NCI-H1105 (cell line): ENCODE measurements around the gene DDA1.
A peak's percentile ranks its signal among the peaks of the same experiment; 100 is the strongest.
"Not testable (repeated sequence)": the region's sequence is repeated elsewhere in the genome, so short reads cannot be mapped to it uniquely, and the experiment has no call there.

ENCODE experiments used
- DNase-seq: peaks from one replicate; lab custom pipeline; 2025; lab: John Stamatoyannopoulos, UW

The DDA1 gene

DNA sequence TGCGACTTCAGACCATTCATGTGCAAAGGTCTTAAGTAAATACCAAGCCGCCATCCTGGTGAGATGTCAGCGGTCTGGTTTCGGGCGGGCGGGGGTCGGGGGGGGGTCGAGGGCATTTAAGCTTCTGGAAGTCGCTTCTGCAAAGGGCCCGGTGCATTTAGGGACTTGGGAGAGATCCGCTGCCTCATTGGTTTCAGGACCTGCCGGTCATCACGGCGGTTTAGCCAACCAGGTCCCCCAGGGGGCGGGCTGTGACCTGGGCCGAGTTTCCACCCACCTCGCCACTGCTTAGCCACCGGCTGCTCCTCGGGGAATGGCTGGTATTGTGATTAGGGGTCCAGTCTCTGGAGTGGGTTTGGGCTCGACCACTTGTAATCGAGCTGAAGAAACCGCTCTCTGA lies 19.9 kb upstream of the DDA1 start:
- no peak for DNase-seq

GRCh38 chr19:17292301-17293074 lies 16.9 kb upstream of the DDA1 start:
- no peak for DNase-seq

GRCh38 chr19:17293605-17294004 lies 15.8 kb upstream of the DDA1 start:
- no peak for DNase-seq

DNA sequence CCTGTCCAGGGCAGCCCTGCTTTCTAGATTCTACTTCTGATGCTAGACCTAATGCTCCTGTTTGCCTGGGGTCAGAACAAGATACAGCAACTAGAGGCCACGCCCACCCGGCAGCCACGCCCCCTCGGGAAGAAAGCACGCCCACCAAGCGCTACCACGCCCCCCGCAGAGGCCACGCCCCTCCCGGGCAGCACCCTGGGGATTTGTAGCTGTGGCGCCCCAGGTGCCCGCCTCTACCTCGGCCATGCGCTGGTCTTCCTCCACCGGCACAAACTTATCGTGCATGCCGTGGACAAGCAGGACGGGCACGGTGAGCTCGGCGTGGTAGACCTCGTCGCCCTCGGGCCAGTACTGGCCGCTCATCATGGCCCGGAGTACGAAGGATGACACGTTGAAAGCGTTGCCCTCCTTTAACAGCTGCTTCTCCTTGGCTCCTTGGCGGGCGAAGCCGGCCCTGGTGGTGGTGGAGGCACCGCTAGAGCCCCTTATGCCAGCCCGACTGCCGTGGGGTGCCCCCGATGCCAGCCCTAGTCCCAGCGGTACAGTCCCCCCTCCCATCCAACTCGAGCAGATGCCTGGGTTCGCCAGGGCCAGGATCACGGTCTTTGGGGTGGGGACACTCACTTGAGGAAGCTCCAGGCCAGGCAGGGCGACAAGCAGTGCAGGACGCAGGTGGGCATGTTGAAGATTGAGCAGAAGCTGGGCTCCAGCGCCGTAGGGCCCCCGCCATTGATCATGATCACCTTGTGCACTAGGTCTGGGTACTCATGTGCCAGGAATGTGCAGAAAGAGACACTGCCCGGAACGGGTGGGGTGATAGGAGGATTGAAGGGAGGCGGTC lies 15.1 kb upstream of the DDA1 start:
- no peak for DNase-seq

DNA sequence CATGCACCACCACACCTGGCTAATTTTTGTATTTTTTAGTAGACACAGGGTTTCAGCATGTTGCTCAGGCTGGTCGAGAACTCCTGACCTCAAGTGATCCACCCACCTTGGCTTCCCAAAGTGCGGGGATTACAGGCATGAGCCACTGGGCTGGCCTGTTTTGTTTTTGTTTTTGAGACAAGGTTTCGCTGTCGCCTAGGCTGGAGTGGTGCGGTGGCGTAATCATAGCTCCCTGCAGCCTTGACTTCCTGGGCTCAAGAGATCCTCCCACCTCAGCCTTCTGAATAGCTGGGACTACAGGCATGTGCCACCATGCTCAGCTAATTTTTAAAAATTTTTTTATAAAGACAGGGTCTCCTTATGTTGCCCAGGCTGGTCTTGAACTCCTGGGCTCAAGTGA lies 13.8 kb upstream of the DDA1 start:
- DNase-seq: not testable (repeated sequence)

- DNase-seq: no peak
These were observed 13.1 kb upstream of the DDA1 start for GRCh38 chr19:17296273-17296672.

DNA sequence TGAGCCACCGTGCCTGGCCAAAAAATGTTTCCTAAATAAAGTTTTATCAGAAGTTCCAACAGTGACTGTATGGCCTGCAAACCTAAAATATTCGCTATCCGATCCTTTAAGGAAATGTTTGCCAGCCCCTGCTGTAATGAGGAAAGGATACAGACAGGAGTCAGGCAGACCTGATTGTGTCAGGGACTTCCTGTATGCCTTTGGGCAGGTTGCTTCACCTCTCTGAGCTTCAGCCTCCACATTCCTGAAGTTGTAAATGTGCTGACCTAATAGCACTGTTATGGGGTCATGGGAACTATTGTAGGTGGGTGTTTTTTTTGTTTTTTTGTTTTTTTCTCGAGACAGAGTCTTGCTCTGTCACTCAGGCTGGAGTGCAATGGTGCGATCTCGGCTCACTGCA lies 12.4 kb upstream of the DDA1 start:
- DNase-seq: no peak

GRCh38 chr19:17300992-17301619 lies 8.3 kb upstream of the DDA1 start:
- no peak for DNase-seq

DNA sequence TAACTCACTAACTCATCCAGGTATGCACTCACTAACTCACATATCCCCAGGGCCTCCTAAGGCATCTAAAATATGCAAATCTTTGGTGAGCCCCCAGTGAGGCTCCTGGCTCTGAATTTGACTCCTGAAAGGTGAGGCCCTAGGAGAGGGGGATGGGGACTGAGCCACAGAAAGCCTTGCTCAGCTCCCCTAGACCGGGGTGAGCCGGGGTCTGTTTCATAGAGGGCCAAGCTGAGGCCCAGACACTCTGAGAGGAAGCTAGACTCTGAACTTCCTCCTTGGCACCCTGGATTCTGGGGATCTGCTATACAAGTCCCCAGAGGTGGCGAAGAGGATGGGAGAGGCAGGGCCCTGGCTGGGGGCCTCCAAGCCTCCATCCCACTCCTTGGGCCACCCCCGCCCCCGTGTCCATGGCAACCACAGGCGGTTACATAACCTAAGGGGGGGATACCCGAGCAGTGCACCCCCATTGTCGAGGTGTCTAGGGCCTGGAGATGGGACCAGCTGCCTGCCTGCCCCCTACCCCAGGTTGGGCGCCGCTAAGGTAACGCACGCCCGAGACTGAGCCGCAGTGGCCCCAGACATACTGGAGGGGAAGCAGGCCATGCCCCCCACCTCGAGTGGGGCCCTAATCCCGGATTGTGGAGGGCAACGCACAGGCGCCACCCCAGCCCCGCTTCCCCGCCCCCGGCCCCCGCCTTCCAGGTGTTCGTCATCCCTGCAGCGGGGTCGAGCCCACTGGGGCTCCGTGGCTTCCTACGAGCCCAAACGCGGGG lies 6.8 kb upstream of the DDA1 start:
- DNase-seq: no peak

- peak; percentile 95 for DNase-seq
These were observed 6.0 kb upstream of the DDA1 start, which contains the start of gene ABHD8 for GRCh38 chr19:17303167-17303939. Gene ABHD8, minus strand, starts transcription at chr19:17303425. Its CDS starts 1,809 bp downstream, at chr19:17301616.

DNA sequence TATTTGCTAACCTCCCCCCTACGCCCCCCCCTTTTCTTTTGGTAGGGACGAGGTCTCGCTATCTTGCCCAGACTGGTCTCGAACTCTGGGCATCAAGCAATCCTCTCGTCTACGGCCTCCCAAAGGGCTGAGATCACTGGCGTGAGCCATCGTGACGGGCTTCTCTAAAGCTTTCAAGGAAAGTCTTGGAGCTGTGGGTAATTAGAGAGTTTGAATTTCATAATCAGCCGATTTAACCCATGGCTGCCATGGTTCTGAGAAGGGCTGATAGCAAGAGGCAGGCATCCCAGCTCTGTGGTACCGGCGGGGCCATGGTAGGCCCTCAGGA lies 5.5 kb upstream of the DDA1 start:
- no peak for DNase-seq

DNA sequence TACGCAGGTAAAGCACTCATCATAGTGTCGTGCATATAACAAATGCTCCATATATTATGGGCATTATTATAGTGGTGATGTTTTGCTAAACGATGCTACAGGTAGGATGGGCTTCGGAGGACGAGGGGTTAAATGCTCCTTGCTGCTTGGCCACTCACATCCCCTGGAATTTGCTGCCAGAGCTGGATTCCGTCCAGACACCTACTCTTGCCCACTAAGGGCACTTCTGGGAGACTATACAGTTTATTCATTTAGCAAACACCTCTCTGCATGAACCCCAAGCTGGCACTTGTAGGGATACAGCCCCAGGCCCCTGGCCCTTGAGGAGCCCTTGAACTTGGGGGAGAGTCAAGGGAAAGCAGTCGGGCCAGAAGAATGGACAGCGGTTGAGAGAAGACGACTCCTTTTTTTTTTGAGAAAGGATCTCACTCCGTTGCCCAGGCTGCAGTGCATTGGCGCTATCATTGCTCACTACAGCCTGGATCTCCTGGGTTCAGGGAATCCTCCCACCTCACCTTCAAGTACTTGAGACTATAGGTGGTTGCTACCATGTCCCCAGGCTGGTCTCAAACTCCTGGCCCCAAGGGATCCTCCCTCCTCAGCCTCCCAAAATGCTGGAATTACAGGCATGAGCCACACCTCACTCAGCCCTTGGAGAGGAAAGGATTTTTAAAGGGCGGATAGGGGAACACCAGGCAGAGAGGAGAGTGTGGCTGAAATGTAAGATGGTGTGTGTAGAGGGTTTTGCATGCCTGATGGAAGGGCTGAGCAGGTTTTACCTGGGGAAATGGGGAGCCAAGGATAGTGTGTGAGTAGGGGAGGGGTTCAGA lies 4.8 kb upstream of the DDA1 start:
- DNase-seq: no peak

DNA sequence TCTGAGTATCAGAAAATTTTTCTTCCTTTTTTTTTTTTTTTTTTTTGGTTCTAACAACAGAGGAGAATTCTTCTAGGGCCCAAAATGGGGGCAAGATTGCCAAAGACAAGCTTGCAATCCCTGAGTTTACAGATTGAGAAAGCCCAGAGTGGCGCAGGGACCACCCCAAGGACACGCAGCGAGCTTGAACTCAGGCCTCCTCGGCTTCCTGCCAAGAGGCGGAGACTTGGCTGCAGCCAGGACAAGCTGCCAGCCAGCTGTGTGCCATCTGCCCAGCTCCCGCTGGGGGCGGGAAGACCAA lies 4.2 kb upstream of the DDA1 start:
- DNase-seq: no peak

DNA sequence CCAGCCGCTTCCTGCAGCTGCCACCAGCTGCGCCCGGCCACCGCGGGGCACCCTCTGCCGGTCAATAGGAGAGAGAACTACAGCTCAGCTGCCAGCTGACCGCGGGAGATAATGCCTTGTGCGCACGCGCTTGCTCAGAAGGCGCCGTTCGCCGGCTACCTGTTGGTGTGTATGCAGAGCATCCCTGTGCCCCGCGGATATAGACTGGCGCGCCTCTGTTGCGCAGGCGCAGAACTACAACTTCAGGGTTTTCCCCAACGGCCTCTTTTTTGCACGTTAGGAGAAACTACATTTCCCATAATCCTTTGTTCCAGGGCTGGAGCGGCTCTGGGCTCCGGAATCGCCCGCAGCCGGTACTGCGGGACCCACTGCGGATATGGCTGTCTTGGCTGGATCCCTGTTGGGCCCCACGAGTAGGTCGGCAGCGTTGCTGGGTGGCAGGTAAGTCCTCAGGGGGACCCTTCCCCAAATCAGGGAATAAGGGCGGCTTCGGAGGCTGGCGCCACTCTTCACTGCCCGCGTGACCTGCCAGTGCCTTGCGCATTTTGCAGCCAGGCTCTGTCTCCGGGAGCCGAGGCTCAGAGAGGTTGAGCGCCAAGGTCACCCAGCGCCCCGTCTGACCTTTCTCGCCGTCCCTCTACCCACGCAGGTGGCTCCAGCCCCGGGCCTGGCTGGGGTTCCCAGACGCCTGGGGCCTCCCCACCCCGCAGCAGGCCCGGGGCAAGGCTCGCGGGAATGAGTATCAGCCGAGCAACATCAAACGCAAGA lies 3.7 kb upstream of the DDA1 start, which contains the start of gene MRPL34:
Gene MRPL34 (plus strand): TSS at position 356 of the 768 bp plus-strand sequence. CDS start 21 bp downstream, at position 377.
- peak; percentile 98 for DNase-seq

DNA sequence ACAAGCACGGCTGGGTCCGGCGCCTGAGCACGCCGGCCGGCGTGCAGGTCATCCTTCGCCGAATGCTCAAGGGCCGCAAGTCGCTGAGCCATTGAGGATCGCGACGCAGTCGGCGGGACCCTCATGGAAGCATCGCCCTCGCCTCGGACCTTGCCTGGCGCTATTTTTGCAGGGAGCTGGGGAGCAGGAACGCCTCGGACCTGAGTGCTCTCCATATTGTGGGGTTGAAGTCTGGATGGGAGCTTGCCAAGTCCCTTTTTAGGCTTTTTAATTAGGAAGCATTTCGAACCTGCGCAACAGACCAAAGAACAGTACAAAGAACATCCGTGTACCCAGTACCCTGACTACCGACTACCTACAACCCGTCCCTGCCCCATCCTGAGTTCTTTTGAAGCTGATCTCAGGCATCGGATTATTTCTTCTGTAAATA lies 3.1 kb upstream of the DDA1 start:
- DNase-seq: no peak

GRCh38 chr19:17307876-17308377 lies 1.4 kb upstream of the DDA1 start:
- no peak for DNase-seq

- no peak for DNase-seq
These were observed 650 bp downstream of the DDA1 start for GRCh38 chr19:17309965-17310461.

GRCh38 chr19:17311455-17312188 lies 2.3 kb downstream of the DDA1 start:
- DNase-seq: no peak
